ENCODE results near the gene TAF4B. TPM values are rescaled to one million over a fixed set of nuclear protein-coding genes. Genes with fewer than 3 reads are reported as not detected.

The TAF4B gene
- total and polyA plus RNA-seq, 2 of the 8 experiments (the other 6 are each of a cell fraction or from before 2014, with no cell fraction given) = 9.3 to 19.8 TPM

GRCh38 chr18:26271917-26272549 lies 45.8 kb downstream of the TAF4B start:
- no peak overlapping the region for H3K23ac ChIP-seq (ENCODE audit: insufficient read length)
- H3K23me2 ChIP-seq (ENCODE audit: low read depth, low read length) = no peaks in the 10 kb centered on the region
- H3K4me3 ChIP-seq (ENCODE audit: extremely low read depth in 1 of 4, insufficient read depth in 2 of 4, low read depth in 3 of 4, low read length in 4 of 4) = no peak overlapping the region
- H2BK15ac ChIP-seq (ENCODE audit: low read length) = no peak overlapping the region
- ChIA-PET POLR2A (ENCODE audit: partially characterized antibody) (no interaction called here), CTCF (ENCODE audit: partially characterized antibody) (no interaction called here)
- H3K4me2 ChIP-seq (ENCODE audit: insufficient read depth in 1 of 2, low read depth in 2 of 2, low read length in 2 of 2) = no peak overlapping the region
- no peak overlapping the region for H4K91ac ChIP-seq (replicated peaks; ENCODE audit: insufficient read length, low read length)
- H2BK5ac ChIP-seq (ENCODE audit: low read depth, low read length) = no peak overlapping the region
- H3K4me1 ChIP-seq (replicated peaks in 1 of 4; ENCODE audit: control insufficient read depth in 3 of 4, insufficient read depth in 4 of 4, low read length in 3 of 4) = no peaks in the 10 kb centered on the region; a peak in 1 of 7 replicates
- no peaks in the 10 kb centered on the region for H3K79me2 ChIP-seq (ENCODE audit: control insufficient read depth in 1 of 2, insufficient read depth in 2 of 2, low read length in 2 of 2)
- H4K5ac ChIP-seq (ENCODE audit: insufficient read length, low read depth, low read length) = no peak overlapping the region
- 91% methylated on average over 12 of the region's 14 CpGs; no CpG with 5 or more reads in 1 of the 2 experiments for WGBS, 2 experiments (ENCODE audit: extremely low coverage in 1 of 2, insufficient coverage in 1 of 2, insufficient read length in 1 of 2, insufficient replicate concordance in 2 of 2, low coverage in 1 of 2, low lambda C conversion rate in 2 of 2, missing lambda C conversion rate in 1 of 2)
- peaks cover 0 to 17% (median 8%) of the 10 kb centered on the region in 4 experiments; a peak in 5 of 8 replicates for H3K36me3 ChIP-seq (ENCODE audit: control insufficient read depth in 2 of 4, insufficient read depth in 4 of 4, low read length in 3 of 4)
- H2AK5ac ChIP-seq (ENCODE audit: low read depth, low read length) = no peak overlapping the region
- no peak overlapping the region for H4K8ac ChIP-seq (ENCODE audit: extremely low read depth, insufficient read depth, low read length)
- no peak overlapping the region for H3K27ac ChIP-seq (ENCODE audit: low read depth, low read length)
- H3K18ac ChIP-seq (ENCODE audit: extremely low read depth, low read length) = no peak overlapping the region
- no peaks in the 10 kb centered on the region for H4K20me1 ChIP-seq (replicated peaks in 1 of 2; ENCODE audit: control insufficient read depth in 1 of 2, insufficient read depth in 2 of 2, low read length in 2 of 2)
- no peak for TF ChIP-seq SP2 (IDR thresholded peaks at IDR 0.05; ENCODE audit: low read length)
- H2BK20ac ChIP-seq (ENCODE audit: low read length) = no peak overlapping the region
- DNase-seq (ENCODE audit: low read depth in 1 of 2, low spot score in 2 of 2) (no peak), FAIRE-seq (no peak)
- H3K79me1 ChIP-seq (ENCODE audit: low read depth, low read length) = no peaks in the 10 kb centered on the region; the same call in 1 of the 2 replicates
- H3K9ac ChIP-seq (replicated peaks in 1 of 4; ENCODE audit: extremely low read depth in 1 of 4, low read depth in 3 of 4, low read length in 3 of 4) = no peak overlapping the region
- no peak overlapping the region for H3K56ac ChIP-seq (replicated peaks; ENCODE audit: insufficient read length, low read depth, low read length)
- H2BK12ac ChIP-seq (ENCODE audit: low read depth, low read length) = no peak overlapping the region
- H3K4ac ChIP-seq (replicated peaks; ENCODE audit: insufficient read length, low read depth, low read length) = no peak overlapping the region
- no peaks in the 10 kb centered on the region for H3K9me3 ChIP-seq (ENCODE audit: insufficient read depth in 2 of 2, low read depth in 1 of 2, low read length in 1 of 2)
- H3K14ac ChIP-seq (ENCODE audit: insufficient read length) = no peak overlapping the region
- no peaks in the 10 kb centered on the region for H3K27me3 ChIP-seq (replicated peaks in 1 of 4; ENCODE audit: control insufficient read depth in 3 of 4, extremely low read depth in 1 of 4, insufficient read depth in 3 of 4, low read length in 3 of 4)
- H2AFZ ChIP-seq (ENCODE audit: low read length) = no peak overlapping the region
- no peak overlapping the region for H2BK120ac ChIP-seq (replicated peaks; ENCODE audit: low read depth, low read length)
